Stimulated activated CD4-positive, alpha-beta T cell treated with anti-CD3 and anti-CD28 coated beads, Interleukin-1b, Interleukin-23, amount 100 ng/mL, for 48 hours (primary cell): ENCODE measurements around the gene PLG.
"Not testable (repeated sequence)": the region's sequence is repeated elsewhere in the genome, so short reads cannot be mapped to it uniquely, and the experiment has no call there.

Source experiments
- DNase-seq: peaks from one replicate; pipeline ENCODE4 v3.0.0-alpha.2; 2020

The PLG gene

GRCh38 chr6:160701918-160702680 is at the start of gene PLG:
Gene PLG (plus strand): TSS chr6:160702244. CDS start chr6:160702305, 61 bp downstream.
- DNase-seq = not testable (repeated sequence)

GRCh38 chr6:160659562-160659961 is 42.5 kb upstream of the PLG start:
- no peak for DNase-seq

DNA sequence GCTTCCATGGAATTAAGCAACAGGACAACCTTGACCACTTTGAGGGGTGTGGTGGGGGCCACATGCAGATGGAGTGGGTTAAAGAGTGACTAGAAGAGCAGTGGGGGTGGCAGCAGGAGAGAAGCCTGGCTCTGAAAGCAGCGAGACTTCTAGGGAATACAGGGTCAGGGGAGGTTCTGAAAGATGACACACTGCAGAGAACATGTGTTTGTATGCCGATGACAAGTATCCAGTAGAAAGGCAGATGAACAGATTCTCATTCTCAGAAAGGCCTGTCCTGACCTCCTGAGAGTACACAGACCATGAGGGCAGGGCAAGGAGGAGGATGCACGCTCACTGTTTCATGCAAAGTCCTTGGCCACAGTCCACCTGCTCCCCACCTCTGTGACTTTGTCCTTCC is 40.8 kb upstream of the PLG start:
- DNase-seq = no peak

DNA sequence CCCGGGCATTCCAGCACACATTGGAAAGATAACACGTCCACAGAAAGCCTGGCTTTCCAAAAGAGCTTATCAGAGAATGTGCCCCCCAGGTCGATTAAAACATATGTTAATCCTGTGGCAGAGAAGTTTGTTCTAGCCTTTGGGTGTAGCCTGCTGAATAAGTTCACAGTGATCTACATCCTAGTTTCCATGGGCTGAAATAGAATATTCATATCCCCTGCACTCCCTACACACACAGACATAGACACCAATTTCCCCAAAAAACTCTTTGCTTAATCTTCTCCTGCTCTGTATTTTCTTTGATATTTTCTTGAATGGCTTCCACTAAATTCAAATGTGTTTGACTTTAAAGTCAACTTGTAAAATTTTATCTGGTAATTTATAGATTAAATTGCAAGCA is 39.6 kb upstream of the PLG start:
- DNase-seq = no peak

- DNase-seq = no peak
These were observed 39.2 kb upstream of the PLG start for GRCh38 chr6:160662842-160663241.

DNA sequence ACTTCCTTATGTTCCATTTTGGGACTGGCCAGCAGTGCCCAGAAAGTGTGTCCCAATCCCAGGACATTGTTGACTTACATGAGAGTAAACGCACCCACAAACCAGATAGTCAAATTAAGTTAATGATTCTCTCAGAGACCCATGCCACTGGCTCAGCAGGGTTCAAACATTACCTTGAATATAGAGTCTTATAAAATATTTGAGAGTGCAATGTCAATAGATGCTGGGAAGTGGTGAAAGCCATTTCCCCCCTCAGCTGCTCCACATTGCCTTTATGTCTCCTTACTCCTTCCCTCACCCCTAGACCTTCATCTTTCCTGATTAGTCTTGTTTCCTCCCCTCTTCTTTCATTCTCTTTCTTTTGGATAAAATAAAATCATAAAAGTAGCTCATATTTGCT is 37.8 kb upstream of the PLG start, which contains the start of gene LPA:
TSS of gene LPA (minus strand) at position 78 of the 400 bp plus-strand sequence. CDS start at position 17, 61 bp downstream.
- not testable (repeated sequence) for DNase-seq

GRCh38 chr6:160667639-160668481 is 34.2 kb upstream of the PLG start:
- peak; percentile 44 for DNase-seq

DNA sequence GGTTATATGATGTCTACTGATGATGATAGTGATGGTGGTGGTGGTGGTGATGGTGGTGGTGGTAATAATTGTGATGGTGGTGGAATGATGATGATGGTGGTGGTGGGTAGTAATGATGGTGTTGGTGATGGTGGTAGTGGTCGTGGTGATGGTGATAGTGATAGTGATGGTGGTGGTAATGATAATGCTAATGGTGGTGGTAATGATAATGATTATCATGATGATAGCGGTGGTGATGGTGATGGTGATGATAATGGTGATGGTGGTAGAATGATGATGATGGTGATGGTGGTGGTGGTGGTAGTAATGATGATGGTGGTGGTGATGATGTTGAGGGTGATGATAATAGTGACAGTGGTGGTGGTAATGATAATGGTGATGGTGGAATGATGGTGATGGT is 33.5 kb upstream of the PLG start:
- no peak for DNase-seq

GRCh38 chr6:160676418-160676817 is 25.6 kb upstream of the PLG start:
- DNase-seq = not testable (repeated sequence)

DNA sequence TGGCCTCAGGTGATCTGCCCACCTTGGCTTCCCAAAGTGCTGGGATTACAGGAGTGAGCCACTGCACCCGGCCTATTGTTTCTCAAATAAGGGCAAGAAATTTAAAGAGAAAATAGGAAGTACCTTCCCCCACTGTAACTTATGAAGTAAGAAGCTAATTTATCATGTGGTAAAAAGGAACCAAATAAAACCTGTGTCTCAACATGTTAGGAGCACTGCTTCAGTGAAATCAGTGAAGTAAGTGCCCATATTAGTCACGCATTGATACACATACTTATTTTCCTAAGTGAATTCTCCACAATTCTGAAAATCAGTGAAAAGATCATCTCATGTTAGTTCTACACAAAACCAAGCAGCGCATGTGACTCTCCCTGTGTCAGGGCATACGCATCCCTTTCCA is 23.8 kb upstream of the PLG start:
- DNase-seq = no peak

- no peak for DNase-seq
These were observed 23.2 kb upstream of the PLG start for GRCh38 chr6:160678744-160679401.

DNA sequence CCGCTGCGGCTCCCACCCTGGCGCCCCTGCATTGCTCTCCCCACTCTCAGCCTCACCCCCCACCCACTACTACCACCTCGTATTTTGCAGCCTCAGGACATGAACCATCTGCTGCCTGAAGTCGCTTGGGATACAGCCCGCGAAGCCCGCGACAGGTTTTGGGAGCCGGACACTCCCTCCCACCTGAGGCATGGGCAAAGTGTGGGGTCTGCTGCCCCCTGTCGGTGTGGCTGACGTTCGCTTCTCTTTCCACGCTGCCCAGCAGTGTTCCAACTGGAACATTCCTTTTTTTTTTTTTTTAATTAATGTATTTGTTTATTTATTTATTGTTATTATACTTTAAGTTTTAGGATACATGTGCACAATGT is 22.7 kb upstream of the PLG start:
- no peak for DNase-seq

- not testable (repeated sequence) for DNase-seq
These were observed 16.8 kb upstream of the PLG start for GRCh38 chr6:160685101-160685761.

DNA sequence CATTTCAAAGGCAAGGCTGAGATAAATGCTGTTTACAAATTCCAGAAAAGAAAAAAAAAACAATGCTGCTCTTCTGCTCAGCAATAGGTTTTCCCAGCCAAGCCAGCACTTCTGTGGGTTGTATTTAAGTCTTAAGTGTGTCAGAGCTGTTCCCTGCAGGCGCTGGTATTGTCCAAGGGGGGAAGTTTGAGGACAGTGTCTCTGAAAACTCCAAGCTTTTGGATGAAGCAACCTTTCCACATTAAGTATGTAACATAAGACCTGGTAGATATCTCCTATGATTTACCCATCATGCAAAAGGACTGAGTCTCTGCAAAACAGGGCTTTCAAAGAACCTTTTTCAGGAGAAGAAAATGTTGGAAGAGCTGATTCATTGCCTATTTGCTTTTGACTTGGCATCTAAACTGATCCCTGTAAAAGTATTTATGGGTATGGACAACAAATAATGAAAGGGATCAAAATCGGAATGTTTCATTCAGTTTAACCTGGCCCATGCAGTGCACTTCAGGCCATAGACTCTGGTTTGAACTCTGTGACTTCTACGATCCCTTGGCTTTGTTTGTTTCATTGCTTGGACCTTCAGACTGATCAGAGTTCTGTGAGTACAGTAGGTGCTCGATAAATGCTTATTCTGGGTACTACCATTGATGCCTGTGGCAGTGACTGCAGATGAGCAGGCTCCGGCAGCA is 16.1 kb upstream of the PLG start:
- no peak for DNase-seq

GRCh38 chr6:160690458-160690857 is 11.6 kb upstream of the PLG start:
- no peak for DNase-seq

- DNase-seq = no peak
These were observed 10.4 kb upstream of the PLG start for GRCh38 chr6:160691617-160692016.

- DNase-seq = no peak
These were observed 9.6 kb upstream of the PLG start for GRCh38 chr6:160692369-160692959.

DNA sequence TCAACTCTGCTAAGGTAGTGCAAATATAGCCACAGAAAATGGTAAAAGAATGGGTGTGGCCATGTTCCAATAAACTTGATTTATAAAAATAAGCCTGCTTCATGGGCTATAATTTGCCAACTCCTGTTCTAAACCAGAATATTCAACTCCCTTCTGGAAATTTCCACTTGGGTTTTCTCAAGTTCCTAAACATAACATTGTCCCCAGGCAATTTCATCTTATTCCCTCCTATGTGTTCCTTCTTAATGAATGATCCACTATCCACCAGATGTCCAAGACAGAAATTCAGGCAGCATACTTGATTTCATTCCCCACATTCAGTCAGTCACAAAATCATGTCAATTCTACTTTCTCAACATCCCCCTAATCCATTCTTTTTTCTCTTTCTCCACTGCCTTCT is 7.0 kb upstream of the PLG start:
- not testable (repeated sequence) for DNase-seq

GRCh38 chr6:160695622-160696021 is 6.4 kb upstream of the PLG start:
- DNase-seq = not testable (repeated sequence)

DNA sequence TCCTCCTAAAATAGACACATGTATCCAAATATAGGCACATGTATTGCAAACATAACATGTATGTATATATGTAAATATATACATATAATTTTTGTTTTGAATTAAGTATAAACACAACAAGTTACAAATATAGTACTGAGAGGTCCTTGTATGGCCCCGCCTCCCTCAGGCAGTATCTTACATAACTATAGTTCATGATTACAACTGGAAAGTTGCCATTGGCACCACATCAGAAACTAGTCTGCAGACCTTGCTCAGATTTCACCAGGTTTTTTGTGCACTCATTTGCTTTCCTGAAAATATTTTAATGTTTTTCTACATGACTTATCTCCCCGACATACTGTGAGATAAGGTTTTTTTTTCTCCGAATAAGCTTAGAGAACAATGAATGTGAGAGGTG is 5.2 kb upstream of the PLG start:
- DNase-seq = not testable (repeated sequence)

DNA sequence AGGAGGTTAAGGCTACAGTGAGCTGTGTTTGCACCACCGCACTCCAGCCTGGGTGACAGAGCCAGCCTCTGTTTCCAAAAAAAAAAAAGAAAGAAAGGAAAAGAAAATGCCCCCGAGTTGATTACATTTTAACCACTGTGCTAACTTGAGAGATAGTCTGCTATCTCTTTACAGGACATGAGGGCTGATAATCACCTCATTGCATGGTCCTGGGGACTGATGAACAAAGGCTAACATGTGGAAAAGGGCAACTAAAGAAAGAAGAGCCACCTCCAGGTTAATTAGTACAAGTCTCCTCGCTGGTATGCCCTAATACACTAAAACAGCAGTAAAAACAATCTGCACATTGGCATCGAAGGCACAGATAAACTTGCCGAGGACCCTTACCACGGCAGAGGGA is 4.2 kb upstream of the PLG start:
- DNase-seq = no peak

DNA sequence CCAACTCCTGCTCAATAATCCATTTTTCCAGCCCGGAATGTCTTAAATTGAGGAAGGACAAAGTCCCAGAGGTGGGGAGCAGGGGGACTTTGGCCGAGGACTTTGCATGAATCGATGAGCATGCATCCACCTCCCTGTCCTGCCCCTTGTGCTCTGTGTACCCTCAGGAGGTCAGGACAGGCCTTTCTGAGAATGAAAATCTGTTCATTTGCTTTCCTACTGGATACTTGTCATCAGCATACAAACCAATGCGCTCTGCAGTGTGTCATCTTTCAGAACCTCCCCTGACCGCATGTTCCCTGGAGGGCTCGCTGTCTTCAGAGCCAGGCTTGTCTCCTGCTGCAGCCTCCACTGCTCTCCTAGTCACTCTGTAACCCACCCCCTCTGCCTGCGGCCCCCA is 2.6 kb downstream of the PLG start:
- DNase-seq = not testable (repeated sequence)
